Airway epithelial cell (primary cell): ENCODE data around the gene DGKZ. TPM values are rescaled to one million over a fixed set of nuclear protein-coding genes. Genes with fewer than 3 reads are reported as not detected.

Experiments used
- total RNA-seq: library from RNA; depleted of rRNA; stranded (reverse); fragments of >200 nt; gene quantifications from 2 replicates; pipeline ENCODE4 v1.2.3, GENCODE V29; 2015

Gene DGKZ, protein sequence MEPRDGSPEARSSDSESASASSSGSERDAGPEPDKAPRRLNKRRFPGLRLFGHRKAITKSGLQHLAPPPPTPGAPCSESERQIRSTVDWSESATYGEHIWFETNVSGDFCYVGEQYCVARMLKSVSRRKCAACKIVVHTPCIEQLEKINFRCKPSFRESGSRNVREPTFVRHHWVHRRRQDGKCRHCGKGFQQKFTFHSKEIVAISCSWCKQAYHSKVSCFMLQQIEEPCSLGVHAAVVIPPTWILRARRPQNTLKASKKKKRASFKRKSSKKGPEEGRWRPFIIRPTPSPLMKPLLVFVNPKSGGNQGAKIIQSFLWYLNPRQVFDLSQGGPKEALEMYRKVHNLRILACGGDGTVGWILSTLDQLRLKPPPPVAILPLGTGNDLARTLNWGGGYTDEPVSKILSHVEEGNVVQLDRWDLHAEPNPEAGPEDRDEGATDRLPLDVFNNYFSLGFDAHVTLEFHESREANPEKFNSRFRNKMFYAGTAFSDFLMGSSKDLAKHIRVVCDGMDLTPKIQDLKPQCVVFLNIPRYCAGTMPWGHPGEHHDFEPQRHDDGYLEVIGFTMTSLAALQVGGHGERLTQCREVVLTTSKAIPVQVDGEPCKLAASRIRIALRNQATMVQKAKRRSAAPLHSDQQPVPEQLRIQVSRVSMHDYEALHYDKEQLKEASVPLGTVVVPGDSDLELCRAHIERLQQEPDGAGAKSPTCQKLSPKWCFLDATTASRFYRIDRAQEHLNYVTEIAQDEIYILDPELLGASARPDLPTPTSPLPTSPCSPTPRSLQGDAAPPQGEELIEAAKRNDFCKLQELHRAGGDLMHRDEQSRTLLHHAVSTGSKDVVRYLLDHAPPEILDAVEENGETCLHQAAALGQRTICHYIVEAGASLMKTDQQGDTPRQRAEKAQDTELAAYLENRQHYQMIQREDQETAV
- total RNA-seq: 68.2 and 80.1 TPM in 2 replicates

DNA sequence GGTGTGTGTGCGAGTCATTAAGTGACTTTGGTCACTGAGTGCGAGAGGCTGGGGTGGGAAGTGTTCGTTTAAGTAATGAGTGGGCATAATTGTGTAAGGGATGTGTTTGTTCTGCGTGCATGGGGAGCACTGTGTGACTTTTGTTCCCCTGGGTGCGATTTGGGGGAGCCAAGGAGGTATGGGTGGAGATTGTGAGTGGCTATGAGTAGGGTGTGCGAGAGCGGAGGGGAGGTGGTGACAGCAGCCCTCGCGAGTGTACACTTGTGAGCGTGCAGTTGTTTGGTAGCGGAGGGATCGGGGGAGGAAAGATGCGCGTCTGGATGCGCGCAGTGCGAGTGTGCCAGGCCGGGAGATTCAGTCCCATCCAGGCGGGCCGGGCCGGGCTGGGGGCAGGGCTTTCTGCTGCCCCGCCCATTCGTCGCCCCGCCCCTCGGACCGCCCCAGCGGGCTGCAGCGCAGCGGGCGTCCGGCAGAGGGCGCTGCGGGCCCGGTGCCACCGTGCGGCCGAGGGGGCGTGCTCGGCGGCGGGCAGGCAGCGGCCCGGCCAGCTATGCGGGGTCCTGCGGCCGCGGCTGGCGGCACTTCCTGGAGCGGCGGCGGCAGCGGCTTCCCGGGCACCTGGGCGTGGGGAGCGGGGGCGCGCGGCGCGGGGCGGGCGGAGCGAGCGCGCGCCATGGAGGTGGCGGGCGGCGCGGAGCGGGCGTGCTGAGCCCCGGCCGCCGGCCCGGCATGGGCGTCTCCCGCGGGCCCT is at the start of gene DGKZ:
Gene DGKZ, plus strand, starts transcription at position 578 of the 751 bp plus-strand sequence. CDS start 197 bp downstream, outside the sequence.

DNA sequence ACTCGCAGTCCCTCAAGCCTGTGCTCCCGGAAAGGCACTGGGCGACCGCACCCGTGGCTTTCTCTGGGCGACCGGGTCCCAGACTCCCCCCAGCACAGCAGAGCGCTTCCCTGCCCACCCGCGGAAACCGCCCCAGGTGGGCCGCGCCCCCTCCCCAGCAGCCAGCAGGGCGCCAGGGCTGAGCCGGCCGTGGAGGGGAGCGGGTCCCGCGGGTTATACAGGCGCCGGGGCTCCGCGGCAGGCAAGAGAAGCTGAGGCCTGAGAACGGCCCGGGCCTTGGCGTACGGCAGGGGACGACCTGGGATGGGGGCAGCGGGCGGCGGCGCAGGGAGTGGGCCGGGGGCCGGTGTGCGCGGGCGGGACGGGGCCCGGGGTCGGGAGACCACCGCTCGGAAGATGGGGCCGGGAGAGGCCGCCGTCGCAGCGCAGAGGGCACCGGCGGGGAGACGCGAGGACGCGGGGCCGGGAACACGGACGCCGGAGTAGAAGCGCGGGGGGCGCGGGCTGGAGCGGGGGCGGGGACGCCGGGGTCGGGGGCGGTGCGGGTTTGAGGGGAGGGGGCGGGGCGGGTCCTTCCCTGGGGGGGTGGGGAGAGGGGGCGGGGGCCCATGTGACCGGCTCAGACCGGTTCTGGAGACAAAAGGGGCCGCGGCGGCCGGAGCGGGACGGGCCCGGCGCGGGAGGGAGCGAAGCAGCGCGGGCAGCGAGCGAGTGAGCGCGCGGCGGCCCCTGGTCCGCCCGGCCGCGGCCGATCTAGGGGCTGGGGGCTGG is 34.0 kb downstream of the DGKZ start, which contains the start of gene MDK:
Gene MDK, plus strand, starts transcription at position 622 of the 771 bp plus-strand sequence. CDS start 389 bp downstream, outside the sequence.

DNA sequence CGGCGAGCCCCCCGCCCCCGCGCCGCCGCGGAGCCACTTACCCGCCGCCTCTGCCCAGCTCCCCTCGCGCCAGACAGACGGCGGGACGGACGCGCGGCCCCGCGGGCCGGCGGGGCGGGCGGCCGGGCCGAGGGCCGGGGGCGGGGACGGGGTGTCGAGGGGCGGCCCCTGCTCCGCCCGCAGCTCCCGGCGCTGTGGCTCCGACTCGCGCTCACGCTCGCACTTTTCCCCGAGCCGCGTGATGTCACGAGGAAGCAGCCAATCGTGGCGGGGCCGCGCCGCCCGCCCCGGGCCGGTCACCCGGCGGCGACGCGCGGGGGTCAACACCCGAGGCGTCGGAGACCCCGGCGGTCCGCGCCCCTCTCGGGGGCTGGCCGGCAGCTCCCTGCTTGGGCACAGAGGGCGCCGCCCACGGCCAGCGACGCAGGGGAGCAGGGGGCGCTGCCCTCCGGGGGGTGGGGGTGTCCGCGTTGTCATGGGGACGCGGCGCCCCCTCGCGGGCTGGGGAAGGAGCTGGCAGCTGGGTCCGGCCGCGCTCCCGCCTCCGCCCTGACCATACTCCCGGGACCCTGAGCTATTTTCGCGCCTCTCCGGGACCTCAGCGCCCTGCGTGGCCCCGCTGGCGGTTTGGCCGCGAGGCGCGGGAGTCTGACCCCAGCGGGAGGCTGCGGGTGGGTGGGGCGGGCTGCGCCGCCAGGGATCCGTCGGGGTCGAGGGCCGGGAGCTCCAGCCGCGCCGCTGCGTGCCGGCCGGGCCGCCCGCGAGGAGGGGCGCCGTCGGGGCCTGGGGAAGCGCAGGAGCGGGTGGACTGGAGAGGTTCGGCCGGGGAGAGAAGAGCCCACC is 44.5 kb downstream of the DGKZ start, which contains the start of gene CHRM4:
Gene CHRM4, minus strand, starts transcription at position 199 of the 843 bp plus-strand sequence. CDS start 5,219 bp downstream, outside the sequence.

Other genes starting within 250 kb of the DGKZ start
- gene PHF21A, start 226.0 kb upstream of the DGKZ start, total RNA-seq: 7.6 and 10.6 TPM in 2 replicates
- 0.46 and 3.2 TPM in 2 replicates for gene CREB3L1, start 69.8 kb upstream of the DGKZ start, total RNA-seq
- 52.7 and 85.5 TPM in 2 replicates for gene MDK, start 34.2 kb downstream of the DGKZ start, total RNA-seq
- not detected in 2 replicates for gene CHRM4, start 44.3 kb downstream of the DGKZ start, total RNA-seq
- gene AMBRA1, start 246.6 kb downstream of the DGKZ start, total RNA-seq: 21.7 and 22.4 TPM in 2 replicates